ENCODE measurements around the gene ANKUB1. TPM values are rescaled to one million over a fixed set of nuclear protein-coding genes. Genes with fewer than 3 reads are reported as not detected.
"Not testable (repeated sequence)": the region's sequence is repeated elsewhere in the genome, so short reads cannot be mapped to it uniquely, and the experiment has no call there.

Gene ANKUB1
- total RNA-seq, 1 donor from 2014 or later: not detected

DNA sequence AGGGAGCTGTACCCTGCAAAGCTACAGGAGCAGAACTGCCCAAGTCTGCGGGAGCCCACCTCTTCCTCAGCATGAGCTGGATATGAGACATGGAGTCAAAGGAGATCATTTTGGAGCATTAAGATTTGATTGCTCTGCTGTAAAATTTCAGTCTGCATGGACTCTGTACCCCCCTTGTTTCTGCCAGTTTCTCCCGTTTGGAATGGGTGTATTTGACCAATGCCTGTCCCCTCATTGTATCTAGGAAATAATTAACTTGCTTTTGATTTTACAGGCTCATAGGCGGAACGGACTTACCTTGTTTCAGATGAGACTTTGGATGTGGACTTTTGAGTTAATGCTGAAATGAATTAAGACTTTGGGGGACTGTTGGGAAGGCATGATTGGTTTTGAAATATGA, 39.0 kb upstream of the ANKUB1 start:
- intact Hi-C loops (cut with micrococcal nuclease): no loop called here

DNA sequence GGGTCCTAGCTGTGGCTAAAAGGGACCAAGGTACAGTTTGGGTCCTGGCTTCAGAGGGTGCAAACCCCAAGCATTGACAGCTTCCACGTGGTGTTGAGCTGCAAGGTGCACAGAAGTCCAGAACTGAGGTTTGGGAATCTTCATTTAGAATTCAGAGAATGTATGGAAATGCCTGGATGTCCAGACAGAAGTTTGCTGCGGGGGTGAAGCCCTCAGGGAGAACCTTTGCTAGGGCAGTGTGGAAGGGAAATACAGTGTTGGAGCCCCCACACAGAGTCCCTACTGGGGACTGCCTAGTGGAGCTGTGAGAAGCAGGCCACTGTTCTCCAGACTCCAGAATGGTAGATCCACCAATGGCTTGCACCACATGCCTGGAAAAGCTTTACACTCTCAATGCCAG, 38.5 kb upstream of the ANKUB1 start:
- no peak for DNase-seq
- Mint-ChIP-seq H3K4me3 (no peak overlapping the region), H3K4me1 (peaks cover 9% of the 10 kb centered on the region), H3K9me3 (peaks cover 29% of the 10 kb centered on the region), H3K36me3 (ENCODE audit: low read depth) (peaks cover 42% of the 10 kb centered on the region), H3K27me3 (no peaks in the 10 kb centered on the region), H3K27ac (no peak overlapping the region)
- CTCF ChIA-PET: no interaction called here
- intact Hi-C loops (cut with micrococcal nuclease): no loop called here
- TF ChIP-seq, protein P1, sequence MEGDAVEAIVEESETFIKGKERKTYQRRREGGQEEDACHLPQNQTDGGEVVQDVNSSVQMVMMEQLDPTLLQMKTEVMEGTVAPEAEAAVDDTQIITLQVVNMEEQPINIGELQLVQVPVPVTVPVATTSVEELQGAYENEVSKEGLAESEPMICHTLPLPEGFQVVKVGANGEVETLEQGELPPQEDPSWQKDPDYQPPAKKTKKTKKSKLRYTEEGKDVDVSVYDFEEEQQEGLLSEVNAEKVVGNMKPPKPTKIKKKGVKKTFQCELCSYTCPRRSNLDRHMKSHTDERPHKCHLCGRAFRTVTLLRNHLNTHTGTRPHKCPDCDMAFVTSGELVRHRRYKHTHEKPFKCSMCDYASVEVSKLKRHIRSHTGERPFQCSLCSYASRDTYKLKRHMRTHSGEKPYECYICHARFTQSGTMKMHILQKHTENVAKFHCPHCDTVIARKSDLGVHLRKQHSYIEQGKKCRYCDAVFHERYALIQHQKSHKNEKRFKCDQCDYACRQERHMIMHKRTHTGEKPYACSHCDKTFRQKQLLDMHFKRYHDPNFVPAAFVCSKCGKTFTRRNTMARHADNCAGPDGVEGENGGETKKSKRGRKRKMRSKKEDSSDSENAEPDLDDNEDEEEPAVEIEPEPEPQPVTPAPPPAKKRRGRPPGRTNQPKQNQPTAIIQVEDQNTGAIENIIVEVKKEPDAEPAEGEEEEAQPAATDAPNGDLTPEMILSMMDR (IDR thresholded peaks at IDR 0.05): no peak
- ATAC-seq (ENCODE audit: low read depth): no peak
- POLR2A ChIA-PET: no interaction called here

More for the DNA sequence above, 39.0 kb upstream of the ANKUB1 start:
- H3K36me3 Mint-ChIP-seq (ENCODE audit: low read depth): peaks cover 38% of the 10 kb centered on the region
- CTCF ChIA-PET: no interaction called here
- no peak for DNase-seq
- no peak overlapping the region for H3K4me3 Mint-ChIP-seq
- no peak for ATAC-seq (ENCODE audit: low read depth)
- peaks cover 32% of the 10 kb centered on the region for H3K9me3 Mint-ChIP-seq
- TF ChIP-seq, protein P1 (IDR thresholded peaks at IDR 0.05): no peak
- H3K4me1 Mint-ChIP-seq: peaks cover 5% of the 10 kb centered on the region
- no peak overlapping the region for H3K27ac Mint-ChIP-seq
- POLR2A ChIA-PET: no interaction called here
- H3K27me3 Mint-ChIP-seq: no peaks in the 10 kb centered on the region

DNA sequence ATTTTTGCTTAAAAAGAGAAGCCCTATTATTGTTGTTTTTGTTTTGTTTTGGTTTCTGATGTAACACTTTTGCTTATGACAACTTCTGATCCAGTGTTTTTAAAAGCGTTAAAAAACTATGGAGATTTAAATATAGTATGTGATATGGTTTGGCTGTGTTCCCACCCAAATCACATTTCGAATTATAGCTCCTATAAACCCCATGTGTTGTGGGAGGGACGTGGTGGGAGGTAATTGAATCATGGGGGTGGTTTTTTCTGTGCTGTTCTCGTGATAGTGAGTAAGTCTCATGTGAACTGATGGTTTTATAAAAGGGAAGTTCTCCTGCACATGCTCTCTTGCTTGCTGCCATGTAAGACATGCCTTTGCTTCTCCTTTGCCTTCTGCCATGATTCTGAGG, 37.3 kb upstream of the ANKUB1 start:
- Mint-ChIP-seq H3K36me3 (ENCODE audit: low read depth) (peaks cover 42% of the 10 kb centered on the region), H3K9me3 (peaks cover 20% of the 10 kb centered on the region), H3K4me1 (peaks cover 16% of the 10 kb centered on the region)
- intact Hi-C loops (cut with micrococcal nuclease); H3K27me3 Mint-ChIP-seq; ATAC-seq (ENCODE audit: low read depth); POLR2A ChIA-PET; DNase-seq; H3K27ac Mint-ChIP-seq; CTCF ChIA-PET; H3K4me3 Mint-ChIP-seq: not testable (repeated sequence)

- TF ChIP-seq, protein P1 (IDR thresholded peaks at IDR 0.05): no peak
- Mint-ChIP-seq H3K27me3 (no peaks in the 10 kb centered on the region), H3K36me3 (ENCODE audit: low read depth) (peaks cover 42% of the 10 kb centered on the region), H3K27ac (no peak overlapping the region), H3K9me3 (peaks cover 19% of the 10 kb centered on the region), H3K4me3 (no peak overlapping the region), H3K4me1 (peaks cover 21% of the 10 kb centered on the region)
- ATAC-seq (ENCODE audit: low read depth) (no peak), DNase-seq (no peak)
- POLR2A ChIA-PET: no interaction called here
- CTCF ChIA-PET: no interaction called here
- intact Hi-C loops (cut with micrococcal nuclease): no loop called here
These were observed 36.0 kb upstream of the ANKUB1 start for GRCh38 chr3:149828390-149828789.

DNA sequence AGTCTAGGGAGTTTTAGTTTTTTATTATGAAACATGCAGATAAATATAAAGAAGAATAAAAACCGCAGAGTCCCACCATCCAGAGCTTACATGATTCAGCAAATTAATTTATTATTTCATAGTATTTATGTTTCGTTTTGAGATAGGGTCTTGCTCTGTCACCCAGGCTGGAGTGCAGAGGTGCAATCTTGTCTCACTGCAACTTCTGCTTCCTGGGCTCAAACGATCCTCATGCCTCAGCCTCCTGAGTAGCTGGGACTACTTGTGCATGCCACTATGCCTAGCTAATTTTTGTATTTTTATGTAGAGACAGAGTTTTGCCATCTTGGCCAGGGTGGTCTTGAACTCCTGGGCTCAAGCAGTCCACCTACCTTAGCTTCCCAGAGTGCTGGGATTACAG, 34.3 kb upstream of the ANKUB1 start:
- H3K36me3 Mint-ChIP-seq (ENCODE audit: low read depth): peaks cover 36% of the 10 kb centered on the region
- H3K9me3 Mint-ChIP-seq: peaks cover 21% of the 10 kb centered on the region
- peaks cover 28% of the 10 kb centered on the region for H3K4me1 Mint-ChIP-seq
- H3K27me3 Mint-ChIP-seq: no peaks in the 10 kb centered on the region
- intact Hi-C loops (cut with micrococcal nuclease): no loop called here
- H3K27ac Mint-ChIP-seq: no peak overlapping the region
- ATAC-seq (ENCODE audit: low read depth) (no peak), DNase-seq (no peak)
- ChIA-PET POLR2A (no interaction called here), CTCF (interaction anchor here (1.4 kb wide), 1 partner anchor 18 kb away, joined by 4 read pairs; no protein-coding TSS in a partner anchor)
- TF ChIP-seq, protein P1 (IDR thresholded peaks at IDR 0.05): no peak
- no peak overlapping the region for H3K4me3 Mint-ChIP-seq

GRCh38 chr3:149820183-149820582, 27.8 kb upstream of the ANKUB1 start:
- no peaks in the 10 kb centered on the region for H3K27me3 Mint-ChIP-seq

More at GRCh38 chr3:149820183-149820582, 27.8 kb upstream of the ANKUB1 start:
- peaks cover 18% of the 10 kb centered on the region for H3K36me3 Mint-ChIP-seq (ENCODE audit: low read depth)
- intact Hi-C loops (cut with micrococcal nuclease): no loop called here
- ATAC-seq (ENCODE audit: low read depth): no peak
- no peak for DNase-seq
- no peak overlapping the region for H3K27ac Mint-ChIP-seq
- TF ChIP-seq, protein P1 (IDR thresholded peaks at IDR 0.05): no peak
- ChIA-PET CTCF (interaction anchor here (1.5 to 2.5 kb wide), 2 partner anchors 12 to 49 kb away, joined by 3 to 20 read pairs; no protein-coding TSS in a partner anchor), POLR2A (interaction anchor here (0.6 kb wide), 1 partner anchor 13 kb away, joined by 17 read pairs; no protein-coding TSS in a partner anchor)
- H3K4me1 Mint-ChIP-seq: peaks cover 66% of the 10 kb centered on the region
- H3K4me3 Mint-ChIP-seq: no peak overlapping the region
- H3K9me3 Mint-ChIP-seq: peaks cover 10% of the 10 kb centered on the region
